GM19240 (cell line): Measurements from ENCODE around the gene ADORA2A.

Experiments
- DNase-seq: peaks from one replicate; pipeline ENCODE4 v3.0.0; 2011; ENCODE audit warnings: low spot score; ENCODE audit not compliant: insufficient read length

The ADORA2A gene

DNA sequence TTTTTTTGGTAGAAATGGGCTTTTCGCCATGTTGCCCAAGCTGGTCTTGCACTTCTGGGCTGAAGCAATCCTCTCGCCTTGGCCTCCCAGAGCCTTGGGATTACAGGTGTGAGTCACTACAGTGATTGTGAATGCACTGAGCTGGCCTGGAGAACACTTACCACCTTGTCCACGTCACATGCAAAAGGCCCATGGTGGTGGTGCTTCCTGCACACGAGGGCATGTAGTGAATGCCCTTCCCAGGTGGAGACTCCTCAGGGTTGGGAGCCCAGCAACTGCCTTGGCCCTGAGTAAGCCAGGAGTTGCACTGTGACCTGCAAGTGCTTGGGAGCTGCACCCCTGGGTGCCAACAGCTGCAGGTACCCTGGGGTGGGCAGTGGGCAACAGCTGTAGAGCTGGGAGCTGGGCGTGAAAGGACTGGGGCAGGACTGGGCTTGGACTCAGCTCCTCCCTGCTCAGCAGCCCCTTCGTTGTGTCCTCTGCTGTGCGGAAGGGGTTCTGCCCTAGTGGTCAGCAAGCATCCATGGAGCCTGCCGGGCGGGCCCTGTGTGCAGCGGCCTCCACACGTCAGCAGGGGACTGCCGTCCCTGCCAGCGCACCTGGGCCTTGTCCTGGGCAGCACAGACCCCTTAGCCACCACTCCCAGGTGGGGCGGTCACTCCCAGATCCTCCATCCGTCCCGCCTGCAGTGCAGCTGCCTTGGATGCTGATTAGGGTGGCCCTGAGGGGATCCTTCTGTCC is 9.3 kb upstream of the ADORA2A start:
- no peak for DNase-seq

DNA sequence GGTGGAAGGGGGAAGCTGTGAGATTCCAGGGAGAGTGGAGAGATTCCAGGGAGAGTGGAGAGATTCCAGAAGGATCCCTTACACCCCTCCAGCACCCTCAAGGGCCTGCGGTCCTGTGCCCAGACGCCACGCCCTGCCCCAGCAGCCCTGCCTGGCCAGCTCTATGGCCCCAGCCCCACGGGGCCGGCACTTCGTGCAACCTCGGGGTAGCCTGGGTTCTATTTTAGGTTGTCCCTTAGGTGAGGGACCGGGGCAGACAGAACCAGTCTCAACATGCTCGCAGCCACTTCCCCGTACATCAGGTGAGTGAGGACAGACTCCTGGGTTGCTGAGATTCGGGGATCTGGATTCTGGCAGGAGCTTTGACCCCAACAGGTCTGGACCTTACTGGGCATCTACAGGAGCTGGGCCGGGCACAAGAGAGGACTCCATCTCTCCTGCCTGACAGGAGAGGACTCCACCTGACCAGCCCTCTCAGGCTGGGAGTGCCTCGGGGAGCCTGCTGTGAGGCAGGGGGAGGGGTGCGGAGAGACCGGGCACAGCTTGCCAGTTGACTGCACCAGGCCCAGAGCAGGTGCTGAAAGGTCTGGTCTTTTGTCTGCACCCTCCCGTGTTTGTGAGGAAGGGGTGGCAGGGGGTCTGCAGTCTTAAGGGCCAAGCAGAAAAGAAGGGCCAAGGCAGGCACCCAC is 8.5 kb upstream of the ADORA2A start:
- no peak for DNase-seq

DNA sequence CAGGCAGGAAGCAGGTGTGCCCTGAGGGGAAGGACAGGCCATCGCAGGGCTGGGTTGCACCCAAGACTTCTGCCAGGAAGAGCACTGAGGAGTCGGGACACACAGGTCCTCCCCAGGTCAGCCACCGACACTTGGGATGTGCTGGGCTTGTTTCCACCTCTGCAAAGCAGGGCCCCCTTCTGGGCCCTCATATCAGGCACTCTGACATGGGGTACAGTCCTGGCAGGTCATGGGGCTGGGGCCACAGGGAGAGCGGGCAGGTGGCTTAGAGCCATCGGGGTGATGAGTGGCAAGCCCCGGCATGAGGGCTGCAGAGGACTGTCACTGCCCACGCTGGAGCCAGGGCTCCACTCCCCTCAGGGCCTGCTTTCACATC is 7.9 kb upstream of the ADORA2A start:
- DNase-seq: no peak

DNA sequence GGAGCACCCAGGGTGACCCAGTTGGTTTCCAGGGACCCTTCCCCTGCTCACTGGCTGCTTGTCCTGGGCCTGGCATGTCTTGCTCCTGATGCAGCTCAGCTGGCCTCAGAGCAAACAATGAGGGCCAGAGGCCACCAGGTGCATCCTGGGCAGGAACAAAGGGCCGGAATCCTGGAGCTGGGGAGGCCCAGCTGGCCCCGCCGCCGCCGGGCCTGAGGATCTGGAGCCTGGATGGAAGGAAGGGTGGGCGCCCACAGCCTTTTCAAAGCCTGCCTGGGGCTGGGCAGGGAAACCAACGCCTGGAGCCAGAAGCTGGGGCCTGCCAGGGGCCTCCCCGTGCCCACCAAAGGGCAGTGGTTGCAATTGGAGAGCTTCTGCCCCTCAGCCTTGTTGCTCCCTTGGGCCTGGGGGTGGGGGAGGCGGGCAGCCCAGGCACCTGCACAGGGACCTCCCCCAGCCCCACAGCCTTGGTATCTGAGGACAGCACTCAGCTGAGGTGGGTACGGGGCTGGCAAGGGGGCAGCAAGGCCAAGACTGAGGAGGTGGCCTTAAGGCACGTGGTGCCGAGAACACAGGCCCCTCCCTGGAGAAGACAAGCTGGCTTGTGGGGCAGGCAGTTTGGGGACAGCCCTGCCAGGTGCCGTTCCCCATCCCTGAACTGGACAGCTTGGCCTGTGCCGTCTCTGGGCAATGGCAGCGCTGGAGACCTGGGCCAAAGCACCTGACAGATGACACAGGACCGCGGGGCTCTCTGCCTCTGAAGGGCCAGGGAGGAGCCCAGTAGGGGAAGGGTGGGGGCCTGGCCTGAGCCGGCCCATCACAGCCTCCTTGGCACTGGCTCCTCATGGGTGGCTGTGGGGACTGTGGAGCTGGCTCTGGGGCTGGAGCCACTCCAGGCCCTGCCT is 7.1 kb upstream of the ADORA2A start:
- DNase-seq: no peak

DNA sequence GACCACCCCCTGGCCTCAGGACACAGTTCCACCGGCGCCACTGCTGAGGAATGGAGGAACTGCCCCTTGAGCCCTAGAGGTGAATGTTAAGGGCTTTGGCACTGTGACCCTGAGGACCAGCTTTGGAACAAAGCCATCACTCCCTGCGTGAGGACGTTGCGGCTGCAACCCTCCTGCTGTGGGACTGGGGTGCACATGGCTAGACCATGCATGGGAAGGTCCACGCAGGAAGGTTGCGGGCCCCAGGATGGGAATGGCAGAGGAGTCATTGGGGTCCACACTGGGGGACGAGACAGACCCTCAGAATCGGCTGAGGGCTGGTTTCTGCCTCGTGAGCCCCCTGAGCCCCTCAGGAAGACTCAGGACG is 6.4 kb upstream of the ADORA2A start:
- no peak for DNase-seq

DNA sequence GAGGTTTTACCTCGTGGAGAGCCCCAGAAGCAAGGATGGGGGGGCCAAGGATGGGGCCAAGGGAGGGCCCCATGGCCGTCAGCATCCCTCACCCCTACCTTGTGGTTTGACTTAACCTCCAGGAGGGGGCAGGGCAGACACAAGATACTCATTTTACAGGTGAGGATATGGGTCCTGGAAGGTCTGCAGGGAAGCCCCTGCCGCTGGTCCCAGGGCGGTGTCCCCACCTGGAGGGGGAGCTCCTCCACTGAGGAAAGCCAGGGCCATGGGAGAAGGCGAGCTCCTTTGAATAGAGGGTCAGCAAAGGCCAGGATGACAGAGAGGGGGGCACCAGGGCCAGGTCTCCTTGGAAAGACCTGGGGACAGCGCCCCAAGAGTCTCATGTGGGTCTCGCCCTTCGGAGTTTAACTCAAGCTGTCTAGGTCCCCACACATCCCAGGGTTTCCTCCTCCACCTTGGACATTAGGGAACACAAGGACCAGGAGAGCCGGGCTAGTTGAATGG is 5.9 kb upstream of the ADORA2A start:
- no peak for DNase-seq

DNA sequence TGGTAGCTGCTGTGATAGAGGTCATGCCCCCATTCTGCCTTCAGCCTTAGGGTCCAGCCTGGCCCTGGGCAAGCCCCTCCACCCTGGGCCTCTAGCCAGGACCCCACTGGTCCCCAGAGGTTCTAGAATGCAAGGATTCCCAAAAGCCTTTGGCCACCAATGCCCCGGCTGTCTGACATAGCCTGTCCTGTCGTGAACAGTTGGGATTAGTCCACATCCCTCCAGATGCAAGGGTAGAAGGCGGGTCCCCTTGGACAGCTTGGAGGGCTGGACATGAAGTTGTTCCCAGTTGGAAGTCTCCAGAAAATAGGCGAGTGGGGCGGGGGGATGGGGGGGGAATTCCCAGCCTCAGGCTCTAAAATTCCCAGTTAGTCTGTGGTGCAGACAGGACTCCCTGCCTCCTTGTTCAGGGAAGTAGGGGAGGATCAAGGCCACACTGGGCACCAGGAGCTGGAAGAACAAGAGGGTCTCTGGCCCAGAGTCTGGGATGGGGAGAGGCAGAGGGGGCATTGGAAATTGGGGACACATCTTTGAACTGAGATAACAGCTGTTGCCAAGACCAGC is 5.2 kb upstream of the ADORA2A start:
- no peak for DNase-seq

DNA sequence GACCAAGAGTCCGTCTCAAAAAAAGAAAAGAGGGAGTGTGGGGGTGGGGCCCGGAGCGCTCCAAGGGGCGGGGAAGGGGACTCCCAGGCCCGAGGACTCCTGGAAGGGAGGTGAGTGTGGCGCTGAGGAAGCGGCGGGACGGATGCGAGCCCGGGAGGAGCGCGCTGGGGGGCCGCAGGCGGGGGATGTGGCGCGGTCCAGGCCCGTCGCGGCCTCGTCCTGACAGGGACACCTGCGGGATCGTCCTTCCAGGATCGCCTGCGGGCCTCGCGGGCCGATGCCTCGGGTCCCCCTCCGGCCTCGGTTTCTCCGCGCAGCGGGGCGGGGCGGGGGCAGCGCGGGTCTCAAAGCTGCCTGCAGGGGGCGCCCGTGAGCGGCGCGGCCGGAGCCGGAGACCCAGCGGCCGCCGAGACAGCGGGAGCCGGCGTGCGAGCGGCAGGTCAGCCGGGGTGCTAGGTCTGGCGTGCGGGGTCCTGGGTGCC is 3.8 kb upstream of the ADORA2A start:
- DNase-seq: peak; percentile 72

DNA sequence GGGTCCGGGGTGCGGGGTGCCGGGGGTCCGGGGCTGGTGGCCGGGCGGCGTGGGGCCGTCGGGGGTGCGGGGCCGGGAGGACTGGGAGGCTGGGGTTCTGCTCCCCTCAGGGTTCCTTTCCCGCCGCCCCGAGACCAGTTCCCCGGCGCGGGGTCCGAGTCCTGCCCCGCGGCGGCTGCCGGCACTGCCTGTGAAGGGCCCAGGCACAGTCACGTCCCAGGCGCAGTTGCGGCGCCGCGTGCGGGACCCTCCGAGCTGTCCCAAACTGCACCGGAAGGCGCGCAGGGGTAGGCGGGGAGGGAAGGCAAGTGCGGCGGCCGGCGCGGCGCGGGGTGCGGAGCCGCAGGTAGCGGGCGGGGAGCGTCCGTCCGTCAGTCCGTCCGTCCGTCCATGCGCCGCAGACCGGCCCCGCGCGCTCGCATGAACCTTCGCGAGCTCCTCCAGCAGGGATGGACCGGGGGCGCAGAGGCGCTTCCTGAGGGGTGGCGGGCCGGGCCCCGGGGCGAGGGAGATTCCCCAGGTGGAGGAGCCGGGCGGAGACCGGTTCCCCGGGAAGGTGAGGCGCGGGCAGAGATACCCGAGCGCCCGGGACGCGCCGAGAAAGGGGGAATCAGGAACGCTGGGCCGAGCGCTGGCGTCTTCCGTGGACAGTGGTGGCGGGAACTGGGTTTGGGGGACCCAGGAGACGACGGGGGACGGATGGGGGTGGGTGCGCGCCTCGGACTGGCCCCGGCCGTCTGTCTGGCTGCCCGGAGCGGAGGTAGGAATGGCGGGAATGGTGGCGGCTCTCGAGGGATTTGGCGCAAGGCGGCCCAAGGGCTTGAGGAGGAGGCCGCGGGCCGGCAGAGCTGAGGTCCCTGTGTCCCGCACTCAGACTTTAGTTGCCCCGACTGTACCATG is 3.1 kb upstream of the ADORA2A start:
- no peak for DNase-seq

DNA sequence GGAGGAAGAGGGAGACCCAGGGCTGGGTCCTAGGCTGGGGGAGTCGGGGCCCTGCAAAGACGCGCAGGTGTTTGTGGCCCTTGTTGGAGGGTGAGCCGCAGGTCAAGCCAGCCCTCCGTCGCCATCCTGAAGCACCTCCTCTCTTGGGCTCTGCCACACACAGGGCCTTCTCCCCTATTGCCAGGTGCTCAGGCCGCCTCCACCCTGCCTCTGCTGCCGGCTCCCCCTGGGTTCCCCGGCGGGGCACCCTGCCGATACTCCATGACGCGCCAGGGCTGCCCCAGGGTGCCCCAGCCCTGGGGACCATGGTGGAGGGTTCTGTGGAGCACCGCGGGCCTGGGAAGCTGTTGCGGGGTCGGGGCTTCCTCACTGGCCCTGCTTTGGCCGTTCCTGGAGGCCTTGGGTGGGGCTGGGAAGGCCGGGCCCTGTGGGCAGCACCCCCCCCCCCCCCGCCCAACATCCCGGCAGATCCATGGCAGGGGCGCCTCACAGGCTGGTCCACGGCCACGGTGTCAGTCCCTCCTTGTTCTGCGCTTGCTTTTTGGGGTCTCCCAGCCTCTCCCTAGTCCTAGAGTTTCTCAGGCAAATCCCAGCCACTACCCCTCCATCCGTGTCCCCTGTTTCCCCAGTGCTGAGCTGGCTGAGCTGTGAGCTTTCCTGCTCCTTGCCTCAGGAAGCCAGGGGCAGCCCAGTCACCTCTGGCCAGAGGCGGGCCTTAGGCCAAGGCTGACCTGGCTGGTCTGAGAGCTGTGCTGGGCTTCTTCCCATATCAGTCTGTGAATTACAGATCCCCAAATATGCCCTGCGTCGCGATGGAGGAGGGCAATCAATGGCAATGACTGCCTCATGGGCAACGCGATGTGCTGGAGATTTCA is 2.3 kb upstream of the ADORA2A start:
- DNase-seq: no peak

DNA sequence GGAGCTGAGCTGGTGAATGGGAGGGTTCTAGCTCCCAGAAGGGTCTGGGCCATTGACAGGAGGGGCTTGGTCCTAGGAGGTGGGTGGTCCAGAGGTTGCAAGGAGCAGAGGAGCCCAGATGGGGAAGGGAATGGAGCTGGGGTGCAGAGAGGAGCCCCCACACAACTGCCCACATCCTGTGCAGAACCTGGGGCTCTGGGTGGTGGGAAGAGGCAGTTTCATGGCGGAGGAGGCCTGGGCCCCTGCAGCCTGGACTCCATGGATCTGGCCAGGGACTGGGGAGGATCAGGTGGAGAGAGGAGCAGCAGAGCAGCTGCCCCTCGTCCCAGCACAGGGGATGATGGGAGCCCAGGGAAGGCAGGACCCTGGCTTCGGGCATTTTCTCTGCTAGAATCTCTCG is 963 bp upstream of the ADORA2A start:
- no peak for DNase-seq

DNA sequence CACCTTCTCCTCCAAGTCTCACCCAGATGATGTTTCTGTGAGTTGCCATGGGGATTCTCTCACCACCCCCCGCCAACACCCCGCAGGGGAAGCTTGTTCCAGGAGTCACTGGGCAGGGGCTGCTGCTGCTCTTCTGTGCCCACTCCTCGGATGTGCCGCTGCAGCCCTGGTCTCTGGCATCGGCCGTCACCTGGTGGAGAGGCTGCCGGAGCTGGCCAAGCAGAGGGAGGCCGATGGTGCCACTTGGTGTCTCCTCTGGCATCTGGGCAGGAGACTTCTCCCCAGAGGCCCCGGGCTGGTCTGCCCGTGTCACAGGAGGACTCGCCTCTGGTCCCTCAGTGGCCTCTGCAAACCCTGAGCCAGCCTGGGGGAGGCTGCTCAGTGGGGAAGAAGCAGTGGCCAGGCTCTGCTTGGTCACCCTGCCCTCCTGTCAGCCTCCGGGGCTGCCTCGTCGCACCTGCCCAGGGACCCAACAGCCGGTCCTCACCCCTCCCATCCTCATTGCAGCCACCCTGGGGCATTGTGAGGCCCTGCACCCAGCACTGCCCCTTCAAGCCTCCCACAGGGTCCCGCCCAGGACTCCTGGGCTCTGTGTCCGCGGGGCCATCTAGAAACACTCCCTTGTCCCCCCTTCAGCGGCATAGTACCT is 424 bp upstream of the ADORA2A start:
- DNase-seq: no peak

DNA sequence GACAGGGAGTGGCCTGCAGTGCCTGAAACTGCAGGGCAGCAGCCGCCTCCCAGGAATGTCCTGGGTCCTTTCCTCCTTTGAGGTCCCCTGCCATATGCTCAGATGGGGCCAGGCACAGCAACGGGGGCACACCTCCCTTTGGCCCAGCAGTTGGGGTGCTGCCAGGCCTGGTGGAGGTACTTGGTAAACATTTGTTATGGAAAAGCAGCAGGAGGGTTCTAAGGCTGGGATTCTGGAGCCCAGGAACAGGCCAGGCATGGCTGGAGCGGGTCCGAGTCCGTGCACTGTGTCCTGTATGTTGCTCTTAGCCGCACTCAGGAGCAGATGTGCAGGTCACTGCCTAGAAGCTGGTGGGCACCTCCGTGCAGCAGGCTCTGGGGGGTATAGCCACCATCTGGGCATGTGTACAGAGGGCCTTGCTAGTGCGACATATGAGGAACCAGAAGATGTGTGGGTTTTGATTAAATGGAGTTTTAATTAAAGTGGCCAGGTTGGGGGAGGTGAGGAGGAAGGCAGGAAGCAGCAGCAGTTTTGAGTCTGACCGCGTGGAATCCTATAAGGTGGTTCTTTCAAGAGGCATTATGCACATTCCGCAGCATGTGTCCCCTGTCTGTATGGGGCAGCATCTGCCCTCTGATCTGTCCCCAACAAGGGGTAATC is 1.5 kb downstream of the ADORA2A start:
- DNase-seq: no peak

DNA sequence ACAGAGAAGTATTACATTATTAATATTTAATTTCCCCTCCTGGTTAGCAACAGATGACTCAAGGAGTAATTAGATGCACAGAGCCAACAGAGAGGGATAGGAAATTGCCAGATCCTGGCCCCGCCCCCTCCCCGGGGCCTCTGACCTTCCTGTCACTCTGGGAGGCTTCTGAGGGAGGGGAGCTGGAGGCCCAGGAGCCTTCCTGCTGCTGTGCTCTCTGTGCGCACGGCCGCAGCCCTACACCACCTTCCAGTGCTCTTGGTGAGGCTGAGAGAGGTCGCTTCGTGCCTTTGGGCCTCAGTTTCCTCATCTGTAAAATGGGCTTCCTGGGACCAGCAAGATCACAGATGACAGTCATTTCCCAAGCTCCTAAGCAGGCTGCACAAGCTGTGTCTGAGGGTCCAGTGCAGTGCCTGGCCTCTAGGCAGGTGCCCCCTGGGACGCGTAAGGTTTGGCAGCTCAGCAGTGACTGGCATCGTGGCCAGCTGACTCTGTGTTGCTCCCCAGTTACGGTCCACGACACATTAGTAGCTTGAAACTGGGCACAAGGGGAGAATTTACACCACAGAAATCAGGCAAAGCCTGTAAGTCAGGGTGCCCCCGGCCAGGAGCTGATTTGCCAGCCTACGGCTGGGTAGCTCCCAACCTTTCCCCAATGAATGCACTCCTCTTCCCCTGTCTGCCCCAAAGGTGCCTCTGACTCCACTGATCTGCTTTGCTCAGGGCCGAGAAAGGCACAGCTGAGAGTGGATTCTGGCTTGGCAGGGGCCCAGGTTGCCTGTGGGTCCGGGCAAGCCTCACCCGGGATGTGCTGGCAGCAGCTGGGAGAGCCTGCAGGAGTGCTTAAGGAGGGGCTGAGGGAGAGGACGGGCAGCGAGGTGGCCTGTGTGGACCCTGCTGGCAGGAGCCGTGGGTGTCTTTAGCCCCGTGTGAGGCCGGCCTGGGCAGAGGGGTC is 2.3 kb downstream of the ADORA2A start:
- DNase-seq: no peak

DNA sequence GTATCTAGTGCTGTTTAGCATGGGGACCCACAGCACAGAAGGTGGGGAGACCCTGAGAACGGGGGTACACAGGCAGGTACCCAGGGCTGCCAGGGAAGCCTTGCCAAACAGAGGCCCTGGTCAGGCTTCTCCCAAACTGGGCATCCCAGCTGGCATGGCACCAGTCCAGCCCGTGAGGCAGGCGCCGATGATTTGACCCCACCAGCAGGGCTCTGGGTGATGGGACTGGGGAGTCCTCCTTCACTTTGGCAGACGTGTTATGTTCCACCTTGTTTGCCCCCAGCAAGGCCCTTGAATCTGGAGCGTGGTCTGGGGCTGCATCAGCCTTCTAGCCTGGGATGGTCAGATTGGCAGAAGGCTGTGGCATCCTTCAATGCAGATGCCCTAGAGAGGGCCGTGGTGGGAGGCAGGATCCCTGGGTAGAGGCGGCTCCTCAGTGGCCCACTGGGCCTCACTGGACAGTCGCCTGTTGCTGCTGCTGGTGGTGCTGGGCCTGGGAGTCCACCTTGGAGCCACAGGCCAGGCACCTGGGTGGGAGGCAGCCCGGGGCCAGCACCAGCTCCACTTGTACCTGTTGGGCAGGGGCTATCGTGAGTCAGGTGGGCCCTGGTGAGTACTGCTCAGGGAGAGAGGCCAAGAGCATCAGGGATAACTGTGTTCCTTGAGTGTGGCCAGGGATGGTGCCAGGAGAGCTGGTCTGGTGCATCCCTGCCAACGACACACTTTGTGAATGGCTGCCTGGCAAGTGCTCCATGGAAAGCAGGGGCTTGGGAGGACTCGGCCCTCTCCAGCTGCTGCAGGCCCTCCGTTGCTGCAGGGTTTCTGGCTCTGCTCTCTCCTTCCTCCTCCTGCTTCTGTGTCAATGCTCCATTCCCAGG is 3.3 kb downstream of the ADORA2A start:
- DNase-seq: no peak

DNA sequence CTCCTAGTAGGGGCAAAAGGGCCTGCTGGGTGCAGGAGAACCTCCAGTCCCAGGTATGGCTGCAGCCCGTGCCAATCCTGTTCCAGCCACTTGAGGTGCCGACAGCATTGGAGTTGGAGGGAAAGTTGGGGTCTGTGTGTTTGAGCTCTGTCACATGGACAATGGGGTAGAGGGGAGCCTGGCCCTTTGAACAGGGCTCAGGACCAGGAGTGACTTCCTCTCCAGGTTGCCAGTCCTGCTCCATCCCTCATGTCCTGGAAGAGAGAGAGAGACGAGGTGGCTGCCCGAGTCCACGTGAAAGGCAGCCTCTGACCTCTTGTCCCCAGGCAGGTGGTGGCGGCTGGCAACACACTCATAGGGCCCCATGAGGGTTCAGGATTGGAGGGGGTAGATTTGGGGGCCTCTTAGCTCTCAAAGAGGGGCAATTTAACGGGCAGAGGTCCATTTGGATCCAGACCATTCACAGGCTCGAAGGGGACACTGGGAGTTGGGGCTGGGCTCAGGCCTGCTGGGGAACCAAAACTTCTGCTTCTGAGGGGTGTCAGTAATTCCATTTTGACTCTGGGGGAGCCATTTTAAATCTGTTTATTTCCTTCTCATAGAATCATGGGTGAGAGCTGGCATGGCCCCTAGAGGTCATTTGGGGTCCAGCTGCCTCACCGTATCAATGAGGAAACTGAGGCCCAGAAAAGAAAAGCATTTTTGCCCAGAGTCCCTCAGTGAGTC is 4.1 kb downstream of the ADORA2A start:
- DNase-seq: no peak
